Smooth muscle cell of the brain vasculature (primary cell): ENCODE results near the gene SHC3.

Experiments
- DNase-seq: peaks from one replicate; pipeline ENCODE4 v3.0.0-alpha.2; 2012; ENCODE audit warnings: low read depth, low spot score

Gene SHC3

DNA sequence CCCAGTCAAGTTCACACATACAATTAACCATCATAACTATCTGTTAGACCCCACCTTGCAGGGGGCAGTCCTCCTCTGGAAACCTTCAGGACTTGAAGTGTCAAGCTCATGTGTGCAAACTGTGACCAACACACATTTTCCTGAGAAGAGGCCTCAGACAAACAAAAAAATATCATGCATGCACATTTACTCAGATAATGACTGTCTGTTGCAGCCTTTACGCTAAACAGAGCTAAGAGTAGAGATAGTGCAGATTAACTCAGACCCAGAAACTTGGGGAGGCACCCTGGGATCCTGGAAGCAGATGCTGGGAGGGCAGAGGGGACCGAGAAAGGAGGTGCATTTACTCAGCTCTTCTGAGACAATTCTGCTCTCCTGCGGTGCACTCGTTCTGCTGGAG, 191.0 kb downstream of the SHC3 start:
- no peak for DNase-seq

DNA sequence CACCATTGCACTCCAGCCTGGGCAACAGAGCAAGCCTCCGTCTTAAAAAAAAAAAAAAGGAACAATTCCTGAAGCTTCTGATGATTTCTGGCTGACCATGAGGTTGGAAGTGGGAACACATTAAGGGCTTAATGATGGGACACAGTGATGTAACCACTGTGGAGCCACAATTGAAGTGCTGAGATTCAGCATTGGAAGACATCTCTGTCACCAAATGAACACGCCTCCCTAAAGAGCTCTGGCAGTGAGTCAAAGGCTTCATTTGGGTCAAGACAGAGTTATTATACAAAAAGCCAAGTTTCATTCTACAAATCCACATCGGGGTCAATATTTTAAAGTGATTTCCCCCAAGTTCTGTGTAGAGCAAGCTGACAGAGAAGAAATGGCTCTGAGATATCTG, 191.8 kb downstream of the SHC3 start:
- no peak for DNase-seq

DNA sequence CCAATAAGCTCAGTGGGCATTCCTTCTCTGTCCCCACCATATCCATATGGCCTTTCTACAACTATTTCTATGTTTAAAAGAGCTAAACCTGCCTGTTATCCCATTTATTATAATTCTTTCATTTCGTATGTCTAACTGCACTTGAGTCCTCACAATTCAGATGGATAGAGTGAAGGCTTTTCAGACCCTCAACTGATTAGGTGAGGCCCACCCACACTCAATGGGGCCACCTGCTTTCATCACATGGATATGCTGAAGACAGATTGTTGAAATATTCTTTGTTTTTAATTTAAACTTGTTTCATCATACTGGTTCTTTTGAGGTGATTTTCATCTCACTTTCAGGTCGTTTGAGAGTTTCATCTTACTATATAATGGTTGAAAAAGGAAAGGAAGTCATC, 193.0 kb downstream of the SHC3 start:
- DNase-seq: no peak

DNA sequence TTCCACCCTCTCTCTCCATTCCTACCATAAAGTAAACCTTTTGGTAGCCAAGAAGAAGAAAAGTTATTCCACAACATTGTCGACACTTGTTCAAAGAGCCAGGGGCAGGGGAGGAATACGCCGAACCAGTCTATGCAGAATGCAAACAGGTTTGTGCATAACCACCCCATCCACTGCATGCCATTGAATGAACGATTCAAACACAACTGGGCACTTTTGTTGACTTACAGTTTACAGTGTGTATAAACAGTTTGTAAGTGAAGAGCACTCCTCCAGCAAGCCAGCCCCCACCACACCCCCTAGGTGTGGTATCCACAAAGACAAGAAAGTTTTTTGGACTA, 194.1 kb downstream of the SHC3 start:
- no peak for DNase-seq

DNA sequence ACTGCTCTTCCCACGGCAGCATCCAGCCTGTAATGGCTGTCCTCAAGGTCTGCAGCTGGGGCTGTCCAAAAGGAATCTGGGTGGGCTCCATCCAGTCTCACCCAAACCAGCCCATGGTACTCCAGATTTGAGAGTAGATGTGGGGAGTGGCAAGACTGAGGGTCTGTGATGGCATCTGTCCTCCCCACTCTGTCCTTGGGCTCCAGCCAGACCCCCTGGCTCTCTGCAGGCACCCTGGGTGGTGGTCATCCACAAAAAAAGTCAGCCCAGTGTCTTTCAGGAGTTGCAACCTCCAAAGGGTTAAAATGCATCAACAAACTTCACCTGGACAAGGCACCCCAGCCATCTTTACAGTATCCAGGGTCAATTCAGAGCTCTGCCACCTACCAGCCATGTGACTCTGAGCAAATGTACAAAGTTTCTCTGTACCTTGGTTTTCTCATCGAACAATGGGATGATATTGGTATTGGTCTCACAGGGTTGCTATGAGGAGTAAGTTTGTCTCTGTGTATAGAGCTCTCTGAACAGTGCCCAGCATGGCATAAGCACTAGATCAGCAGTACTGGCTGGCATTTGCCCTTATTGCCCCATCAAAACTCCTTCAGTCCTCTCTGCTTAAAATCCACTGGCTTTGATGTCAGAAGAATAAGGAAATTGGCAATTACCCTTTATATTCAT, 194.6 kb downstream of the SHC3 start:
- no peak for DNase-seq

DNA sequence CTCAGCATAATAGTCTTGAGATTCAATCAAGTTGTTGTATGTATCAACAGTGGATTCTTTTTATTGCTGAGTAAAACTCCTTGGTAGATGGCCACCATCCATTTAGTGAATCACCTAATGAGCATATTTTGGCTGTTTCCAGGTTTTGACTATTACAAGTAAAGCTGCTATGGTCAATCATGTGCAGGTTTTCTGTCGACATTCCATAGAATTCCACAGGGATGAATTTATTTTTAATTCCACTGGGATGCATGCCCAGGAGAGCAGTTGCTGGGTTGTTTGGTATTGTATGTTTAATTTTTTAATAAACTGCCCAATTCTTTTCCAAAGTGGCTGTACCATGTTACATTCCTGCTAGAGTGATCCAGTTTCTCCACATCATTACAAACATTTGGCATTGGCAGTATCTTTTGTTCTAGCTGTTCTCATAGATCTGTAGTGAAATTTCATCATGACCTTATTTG, 197.8 kb downstream of the SHC3 start:
- DNase-seq: no peak

DNA sequence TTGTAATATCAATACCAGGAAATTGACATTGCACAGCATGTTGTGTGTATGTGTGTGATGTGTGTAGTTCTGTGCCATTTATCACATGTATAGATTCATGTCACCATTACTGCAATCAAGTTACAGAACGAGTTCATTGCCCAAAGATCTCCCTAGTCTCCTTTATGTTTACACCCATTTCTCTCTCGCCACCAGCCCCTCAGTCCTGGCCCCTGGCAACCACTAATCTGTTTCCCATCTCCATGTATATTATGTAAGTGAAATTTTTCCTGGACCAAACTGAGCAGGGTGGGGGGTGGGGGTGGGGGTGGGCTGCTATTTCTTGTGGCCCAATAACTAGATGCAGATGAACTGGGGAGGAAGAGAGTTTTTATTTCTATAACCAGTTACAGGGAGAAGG, 198.8 kb downstream of the SHC3 start:
- DNase-seq: no peak

DNA sequence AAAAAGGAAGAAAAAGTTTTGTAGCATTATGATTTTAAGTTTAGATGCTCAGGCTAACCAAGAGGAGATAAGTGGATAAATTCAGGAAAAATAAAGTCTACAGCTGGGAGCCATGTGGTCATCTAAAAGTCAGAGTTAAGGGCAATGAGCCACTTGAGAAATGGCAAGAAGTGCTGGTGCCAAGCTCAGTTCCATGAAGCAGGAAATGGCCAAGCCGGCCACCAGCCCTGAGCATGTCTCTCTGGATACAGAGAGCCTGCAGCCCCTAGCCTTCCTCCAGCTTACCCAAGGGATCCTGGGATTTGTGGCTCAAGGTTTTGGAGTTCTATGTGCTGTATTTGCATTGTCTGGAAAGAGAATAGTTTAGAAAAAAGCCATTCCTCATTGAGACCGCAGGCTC, 199.6 kb downstream of the SHC3 start:
- DNase-seq: no peak

DNA sequence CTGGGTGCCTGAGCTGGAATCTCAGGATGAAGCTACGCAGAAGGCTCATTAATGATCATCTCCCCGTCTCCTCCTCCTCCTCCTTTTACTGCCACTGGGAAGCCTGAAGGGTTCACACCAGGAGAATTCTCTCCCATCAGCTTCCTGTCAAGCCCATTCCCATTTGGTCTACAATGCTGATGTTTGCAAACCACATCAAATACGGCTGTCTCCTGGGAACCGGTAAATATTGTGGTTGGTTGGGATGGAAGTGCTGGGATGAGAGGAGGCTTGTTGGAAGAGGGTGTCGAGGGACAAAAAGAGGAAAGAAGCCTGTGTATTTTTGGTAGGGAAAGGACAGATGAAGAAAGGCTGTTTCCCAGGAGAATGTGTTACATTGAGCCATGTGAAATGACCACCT, 200.6 kb downstream of the SHC3 start:
- DNase-seq: no peak

DNA sequence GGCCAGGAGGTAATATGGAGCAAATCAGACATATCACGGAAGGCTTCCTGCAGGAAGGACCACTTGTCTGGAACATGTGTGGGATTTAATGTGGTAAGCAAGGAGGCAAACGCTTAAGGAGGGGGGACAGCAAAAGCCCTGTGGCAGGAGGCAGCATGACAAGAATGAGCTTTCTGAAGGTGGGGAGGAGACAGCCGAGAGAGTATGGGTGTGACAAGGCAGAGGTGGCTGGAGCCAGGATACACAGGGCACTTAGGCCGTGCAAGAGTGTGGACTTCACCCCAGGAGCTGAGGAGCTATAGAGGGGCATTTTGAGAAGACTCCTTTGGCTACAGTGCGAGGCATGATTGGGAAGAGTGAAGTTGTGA, 201.7 kb downstream of the SHC3 start:
- DNase-seq: no peak

DNA sequence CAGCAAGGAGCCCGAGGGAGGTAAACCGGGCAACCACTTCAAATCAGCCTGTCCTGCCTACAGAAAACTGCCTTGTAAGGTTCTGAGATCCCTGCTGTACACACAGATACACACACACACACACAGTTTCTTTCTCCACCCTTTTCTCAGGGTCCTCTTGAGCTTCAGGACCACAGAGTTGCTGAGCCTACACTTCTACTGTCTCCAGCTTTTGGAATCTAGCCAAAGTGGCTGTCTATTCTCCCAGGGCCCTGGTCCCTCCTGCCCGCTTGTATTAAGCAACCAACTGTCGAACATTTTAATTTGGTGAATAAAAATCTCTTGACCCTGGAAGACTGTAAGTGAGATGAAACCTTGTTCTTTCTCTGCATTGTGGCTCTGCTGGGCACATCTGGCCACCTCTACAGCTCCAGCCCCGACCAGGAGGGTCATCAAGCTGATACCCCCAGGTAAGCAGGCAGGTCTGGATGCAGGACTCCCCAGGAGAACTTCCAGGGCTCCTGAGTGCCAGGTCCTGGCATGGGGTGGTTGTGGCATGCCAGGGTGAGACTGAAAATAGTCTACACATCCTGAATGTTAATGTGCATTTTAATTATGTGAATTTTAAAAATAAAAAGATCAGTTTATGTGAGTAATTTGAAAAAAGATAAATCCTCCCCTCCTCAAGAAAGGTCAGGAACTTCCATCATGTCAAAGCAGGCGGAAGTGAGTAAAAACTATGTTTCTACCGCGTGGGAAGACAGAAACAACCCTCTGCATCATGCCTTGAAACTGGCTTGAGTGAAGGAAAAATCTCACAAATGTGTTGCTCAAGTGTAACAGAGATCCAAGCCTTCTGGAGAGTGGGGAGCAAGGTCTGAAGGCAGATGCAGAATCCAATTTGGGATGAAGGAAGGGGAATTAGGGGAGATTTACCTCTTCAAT, 202.4 kb downstream of the SHC3 start:
- no peak for DNase-seq

DNA sequence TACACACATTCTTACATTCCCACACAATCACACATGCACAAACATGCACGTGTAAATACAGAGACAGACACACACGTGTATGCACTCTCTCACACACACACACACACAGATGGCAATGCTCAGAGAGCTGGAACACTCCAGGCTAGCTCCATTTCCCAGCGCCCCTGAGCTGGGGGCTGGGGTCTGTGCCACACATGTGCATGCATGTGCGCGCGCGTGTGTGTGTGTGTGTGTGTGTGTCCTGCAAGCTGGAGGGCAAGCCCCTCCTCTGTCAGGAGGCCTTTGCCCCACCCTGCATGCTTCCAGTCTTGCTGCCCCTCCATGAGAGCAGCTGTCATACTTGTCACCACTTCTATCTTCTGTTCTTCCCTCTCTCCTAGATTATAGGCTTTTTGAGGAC, 204.0 kb downstream of the SHC3 start:
- DNase-seq: no peak

DNA sequence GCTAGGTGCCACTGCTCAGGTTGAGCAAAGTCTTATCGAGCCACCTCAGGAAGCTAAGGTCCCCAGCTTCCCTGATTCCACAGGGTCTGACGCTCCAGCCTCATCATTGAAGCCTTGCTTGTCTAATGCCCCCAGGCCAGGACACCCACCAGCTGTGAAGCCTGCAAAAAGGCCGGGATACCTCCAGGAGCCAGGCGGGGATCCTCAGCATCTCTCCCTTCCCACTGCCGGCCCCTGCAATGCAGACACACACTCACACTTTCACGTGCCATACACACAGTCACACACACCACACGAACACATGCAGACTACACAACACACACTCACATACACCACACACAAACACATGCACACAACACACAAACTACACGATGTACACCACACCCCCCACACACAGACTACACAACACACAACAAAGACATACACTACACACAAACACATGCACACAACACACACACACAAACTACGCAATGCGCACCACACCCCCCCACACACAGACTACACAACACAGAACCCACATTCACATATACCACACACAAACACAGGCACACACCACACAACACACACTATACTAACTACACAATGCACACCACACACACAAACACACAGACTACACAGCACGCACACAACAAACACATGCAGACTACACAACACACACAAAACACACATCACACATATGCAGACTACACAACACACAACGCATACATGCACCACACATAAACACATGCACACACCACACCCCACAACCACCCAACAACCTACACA, 205.2 kb downstream of the SHC3 start:
- no peak for DNase-seq

DNA sequence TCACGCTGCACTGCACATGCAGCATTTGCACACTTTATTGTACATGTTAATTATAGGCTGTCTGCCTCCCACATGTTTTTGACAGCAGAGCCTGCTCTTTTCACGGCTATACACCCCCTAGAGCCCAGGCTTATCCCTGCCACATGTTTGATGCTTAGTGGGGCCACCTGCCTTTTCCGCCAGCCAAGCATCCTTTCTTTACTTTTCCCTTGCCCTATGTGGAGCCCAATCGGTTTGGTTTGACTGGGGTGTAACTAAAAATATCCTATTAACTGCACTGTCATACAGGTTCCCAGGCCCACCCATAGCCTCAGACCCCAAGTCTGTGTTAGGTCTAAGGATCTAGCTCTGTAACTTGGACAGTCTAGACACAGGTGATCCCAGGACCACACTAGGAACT, 206.2 kb downstream of the SHC3 start:
- no peak for DNase-seq

DNA sequence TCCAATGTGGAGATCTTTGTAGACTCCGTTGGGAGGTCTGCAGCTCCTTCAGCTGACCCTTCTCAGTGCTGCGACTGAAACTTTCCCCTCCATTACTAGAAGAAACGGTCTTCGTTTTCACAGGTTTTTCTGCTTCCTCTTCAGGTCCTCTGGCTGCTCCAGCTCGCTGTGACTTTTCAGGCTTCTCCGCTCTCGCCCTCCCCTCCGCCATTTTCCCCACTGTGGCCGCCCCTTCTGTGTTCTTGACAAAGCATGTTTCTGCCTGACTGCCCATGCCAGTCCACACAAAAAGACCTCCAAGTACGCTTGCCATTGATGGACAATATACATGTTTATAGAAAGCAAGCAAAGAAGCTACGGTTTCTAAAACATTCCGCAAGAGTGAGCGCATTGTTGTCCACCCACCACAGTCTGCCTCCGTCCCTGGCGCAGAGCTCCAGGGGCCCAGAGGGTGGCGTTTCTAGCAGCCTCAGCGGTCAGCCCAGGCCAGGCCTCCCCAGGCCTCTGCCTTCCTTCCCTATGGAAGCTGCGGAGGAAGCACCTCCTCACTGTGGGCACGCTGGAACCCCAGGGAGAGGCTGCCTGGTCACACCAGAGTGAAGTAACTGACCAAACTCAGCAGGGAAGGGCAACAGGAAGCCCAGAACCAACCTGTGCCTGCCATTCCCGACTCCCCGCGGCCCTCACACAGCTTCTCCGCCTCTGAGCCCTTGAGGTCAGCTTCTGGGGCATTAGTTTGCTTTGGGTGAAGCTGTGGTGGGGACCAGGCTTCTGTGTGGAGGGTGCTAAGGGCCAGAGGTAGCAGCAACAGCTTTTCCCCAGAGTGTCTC, 207.3 kb downstream of the SHC3 start:
- no peak for DNase-seq

DNA sequence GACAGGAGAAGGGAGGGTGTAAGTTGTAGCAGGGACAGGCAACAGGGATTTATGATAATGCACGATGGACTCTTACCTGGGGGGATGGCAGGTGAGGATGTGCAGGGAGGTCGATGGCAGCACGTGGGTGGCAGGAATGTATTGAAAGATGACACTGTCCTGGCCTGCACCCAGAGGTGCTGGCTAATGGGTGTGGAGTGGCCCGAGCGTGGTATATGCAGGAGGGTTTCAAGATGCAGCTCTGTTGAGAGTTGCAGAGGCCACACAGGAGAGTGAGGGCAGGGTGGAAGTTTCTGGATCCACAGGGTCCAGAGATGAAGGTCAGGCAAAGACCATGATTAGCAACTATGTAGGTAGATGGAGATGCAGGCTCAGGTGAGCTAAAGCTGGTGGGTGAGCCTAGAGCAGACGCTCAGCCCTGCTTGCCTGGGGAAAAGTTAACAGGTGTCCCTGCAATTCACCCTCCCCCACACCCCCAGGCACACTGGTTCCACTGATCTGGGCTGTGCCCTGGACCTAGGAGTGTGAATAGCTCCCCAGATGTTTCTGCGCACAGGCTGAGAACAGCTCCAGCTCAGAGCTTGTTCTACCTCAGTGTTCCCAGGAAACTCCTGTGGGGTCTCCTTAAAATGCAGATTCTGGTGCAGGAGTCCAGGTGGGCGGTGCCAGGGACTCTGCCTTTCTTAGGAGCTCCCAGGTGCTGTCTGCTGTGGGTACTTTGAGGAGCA, 208.8 kb downstream of the SHC3 start:
- DNase-seq: no peak

DNA sequence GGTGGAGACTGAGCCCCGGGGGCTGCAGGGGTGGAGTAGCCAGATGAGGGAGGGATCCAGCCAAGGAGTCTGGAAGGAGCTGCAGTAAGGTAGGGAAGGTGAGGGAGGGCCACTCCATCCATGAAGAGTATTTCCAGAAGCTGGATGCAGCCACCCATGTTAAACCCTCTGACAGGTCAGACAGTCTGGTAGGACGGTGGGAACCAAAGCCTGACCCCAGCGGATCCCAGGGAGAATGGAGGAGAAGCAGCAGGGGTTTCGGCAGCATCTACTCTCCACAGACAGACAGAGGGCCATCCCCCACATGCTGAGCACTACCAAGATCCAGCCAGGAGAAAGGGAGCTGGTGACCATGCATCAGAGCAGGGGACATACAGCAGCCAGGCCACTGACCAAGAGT, 209.8 kb downstream of the SHC3 start:
- no peak for DNase-seq

DNA sequence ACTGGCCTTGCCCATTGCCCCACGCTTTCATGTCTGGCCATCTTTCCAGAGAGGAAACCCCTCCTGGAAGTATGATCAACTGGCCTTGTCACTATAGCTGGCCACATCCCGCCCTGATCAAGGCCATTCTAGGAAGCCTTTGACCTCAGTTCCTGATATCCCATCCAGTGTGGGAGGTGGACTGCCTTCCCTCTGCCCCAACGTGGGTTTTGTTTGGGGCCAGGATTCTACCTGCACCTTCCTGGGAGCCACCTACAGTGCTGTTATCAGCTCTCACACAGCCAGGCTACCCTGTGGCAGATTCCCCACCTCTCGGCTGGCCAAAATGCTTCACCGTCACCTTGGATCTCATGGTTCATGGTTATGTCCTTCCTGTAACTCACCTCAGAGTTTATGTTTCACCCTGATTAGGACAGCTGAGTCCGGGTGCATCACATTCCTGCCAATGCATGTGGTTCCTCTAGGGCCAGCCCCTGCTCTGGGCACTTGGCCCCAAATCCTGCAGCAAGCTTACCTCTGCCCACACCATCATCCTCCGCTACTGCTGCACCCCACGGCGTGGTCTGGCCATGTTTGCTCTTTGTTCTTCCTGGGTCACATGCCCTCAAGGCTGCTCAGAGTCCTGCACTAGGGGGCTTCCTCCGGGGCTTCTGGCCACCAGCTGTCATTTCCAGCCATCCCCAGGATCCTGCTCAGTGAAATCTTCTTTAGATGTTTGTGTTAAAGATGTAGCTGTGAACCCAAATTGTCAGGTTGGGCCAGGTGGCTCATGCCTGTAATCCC, 211.5 kb downstream of the SHC3 start:
- DNase-seq: no peak

DNA sequence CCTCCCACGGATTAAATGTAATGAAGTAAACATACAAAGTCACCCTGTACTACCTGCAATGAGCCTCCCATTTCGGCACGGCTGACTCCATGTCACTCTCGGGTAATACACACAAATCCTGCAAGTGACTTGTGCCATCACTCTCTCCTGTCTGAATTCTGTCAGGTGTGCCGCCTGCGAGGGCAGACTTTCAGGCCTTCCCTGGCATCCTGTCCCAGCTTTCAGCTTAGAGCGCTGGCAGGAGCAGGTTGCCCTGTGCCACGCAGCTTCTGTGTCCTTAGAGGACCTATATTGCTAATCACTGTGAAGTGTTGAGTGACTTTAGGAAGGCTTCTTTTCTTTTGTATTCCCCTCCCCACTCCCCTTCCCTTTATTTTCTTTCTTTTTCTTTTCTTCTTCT, 213.1 kb downstream of the SHC3 start:
- DNase-seq: no peak

DNA sequence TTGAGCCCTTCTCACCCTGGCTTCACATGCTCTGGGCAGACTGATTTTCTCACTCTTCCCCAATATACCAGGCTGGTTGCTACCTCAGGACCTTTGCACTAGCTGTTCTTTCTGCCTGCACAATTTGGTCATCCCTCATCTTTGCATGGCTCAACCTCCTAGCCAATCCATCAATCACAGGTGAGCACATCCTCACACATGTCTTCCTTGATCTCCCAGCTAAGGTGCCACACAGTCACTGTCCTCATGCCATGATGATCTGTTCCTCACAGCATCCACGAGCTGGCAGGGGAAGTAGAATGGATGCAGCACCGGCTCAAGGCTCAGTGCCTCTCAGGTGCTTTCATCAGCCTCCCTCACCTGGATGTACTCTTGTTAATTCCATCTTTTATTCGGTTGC, 218.0 kb downstream of the SHC3 start:
- no peak for DNase-seq
